Uterus (tissue), 4 donors: ENCODE results near the gene PRIMPOL. TPM values are rescaled to one million over a fixed set of nuclear protein-coding genes. Genes with fewer than 3 reads are reported as not detected.

ENCODE experiments used
- DNase-seq, 2 donors: peaks; one replicate each; pipeline ENCODE4 v3.0.0-alpha.2; 2019 to 2020
- H3K27ac ChIP-seq, 2 donors: fragments of 200-600 bp; sonication (generic); 1 replicate in 1 of 2; 2 replicates in 1 of 2; pipeline ENCODE4 v1.5.1; 2016 to 2018
- H3K27me3 ChIP-seq, 2 donors: fragments of 200-600 bp; sonication (generic); one replicate each; pipeline ENCODE4 v1.5.1; 2018 to 2019; ENCODE audit warnings: control low read depth in 1 of 2
- H3K36me3 ChIP-seq, 2 donors: fragments of 200-600 bp; sonication (generic); one replicate each; pipeline ENCODE4 v1.5.1; 2019; ENCODE audit warnings: control low read depth in 1 of 2
- H3K4me1 ChIP-seq, 2 donors: fragments of 200-600 bp; sonication (generic); one replicate each; pipeline ENCODE4 v1.5.1; 2018 to 2019; ENCODE audit warnings: control low read depth in 1 of 2
- H3K4me3 ChIP-seq, 2 donors: fragments of 200-600 bp; sonication (generic); 1 replicate in 1 of 2; 2 replicates in 1 of 2; pipeline ENCODE4 v1.5.1; 2018 to 2019; ENCODE audit warnings: mild to moderate bottlenecking in 1 of 2
- H3K9me3 ChIP-seq, 2 donors: fragments of 200-600 bp; sonication (generic); one replicate each; pipeline ENCODE4 v1.5.1; 2019; ENCODE audit warnings: control low read depth in 1 of 2
- CTCF ChIP-seq, 4 experiments: fragments of 200-600 bp in 2 of 4; fragments of 450-650 bp in 2 of 4; sonication (generic) in 2 of 4; IDR thresholded peaks; one replicate each; pipeline ENCODE4 v1.5.1; 2016 to 2019; ENCODE audit warnings: antibody characterized with exemption in 4 of 4, mild to moderate bottlenecking in 2 of 4, moderate library complexity in 1 of 4
- POLR2A ChIP-seq, 2 donors: fragments of 450-650 bp; IDR thresholded peaks; one replicate each; pipeline ENCODE4 v1.6.1; 2016; ENCODE audit warnings: antibody characterized with exemption in 2 of 2, mild to moderate bottlenecking in 1 of 2, moderate library complexity in 1 of 2
- intact Hi-C: fragments of 100-400 bp; cut with DNase I; formaldehyde crosslinking; loops from one replicate; pipeline ENCODE4 v1.15.1; 2023; ENCODE audit warnings: low total_unique reads
- total RNA-seq, 4 donors: library from RNA; depleted of rRNA in 3 of 4; stranded (reverse); fragments of >200 nt in 3 of 4; gene quantifications; one replicate each; pipeline versions ENCODE4 v1.1.0 to v1.2.4, GENCODE V29; 2014 to 2023
- donor health status: DM: yes; HTN: yes; CAD: no.

PRIMPOL gene
- total RNA-seq, 4 donors from 2014 or later = 25.1 to 43.5 (median 34.1) TPM

DNA sequence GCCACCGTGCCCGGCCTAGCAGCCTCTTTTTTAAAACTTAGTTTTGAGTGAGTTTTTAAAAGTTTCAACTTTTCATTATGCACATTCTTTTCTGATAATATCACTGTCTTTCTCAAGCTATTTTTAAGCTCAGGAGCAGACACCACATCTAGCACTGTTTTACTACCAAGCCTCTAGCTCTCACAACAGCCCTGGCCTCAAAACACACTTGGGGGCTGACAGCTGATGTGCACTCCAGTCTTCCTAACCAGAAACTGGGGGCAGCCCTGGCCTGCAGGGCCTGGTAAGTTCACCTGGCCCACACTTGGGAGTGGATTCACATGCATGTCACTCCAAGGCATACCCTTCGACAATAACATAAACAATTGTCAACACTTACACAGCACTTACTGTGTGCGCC lies 50.4 kb downstream of the PRIMPOL start:
- intact Hi-C loops = no loop called here
- no peak for DNase-seq
- Histone ChIP-seq H3K36me3 (no peaks in the 10 kb centered on the region), H3K27ac (no peak overlapping the region), H3K4me1 (no peaks in the 10 kb centered on the region), H3K27me3 (no peaks in the 10 kb centered on the region), H3K9me3 (no peaks in the 10 kb centered on the region), H3K4me3 (no peak overlapping the region)
- TF ChIP-seq POLR2A (IDR thresholded peaks at IDR 0.05) (no peak), CTCF (IDR thresholded peaks at IDR 0.05) (no peak)

GRCh38 chr4:184702114-184702513 lies 52.6 kb downstream of the PRIMPOL start:
- Histone ChIP-seq H3K4me1 (no peaks in the 10 kb centered on the region), H3K4me3 (no peak overlapping the region), H3K27me3 (no peaks in the 10 kb centered on the region), H3K9me3 (no peaks in the 10 kb centered on the region), H3K36me3 (no peaks in the 10 kb centered on the region), H3K27ac (no peak overlapping the region)
- intact Hi-C loops = no loop called here
- TF ChIP-seq POLR2A (IDR thresholded peaks at IDR 0.05) (no peak), CTCF (IDR thresholded peaks at IDR 0.05) (no peak)
- DNase-seq = no peak

- DNase-seq = no peak
- no peaks in the 10 kb centered on the region for H3K4me1 ChIP-seq
- H3K9me3 ChIP-seq = no peaks in the 10 kb centered on the region
- H3K27ac ChIP-seq = no peak overlapping the region
- H3K27me3 ChIP-seq = no peaks in the 10 kb centered on the region
- no peak for TF ChIP-seq POLR2A (IDR thresholded peaks at IDR 0.05)
- TF ChIP-seq CTCF (IDR thresholded peaks at IDR 0.05) = no peak
- H3K4me3 ChIP-seq = no peak overlapping the region
- H3K36me3 ChIP-seq = no peaks in the 10 kb centered on the region
- intact Hi-C loops = no loop called here
Measured at GRCh38 chr4:184705692-184706091, 56.2 kb downstream of the PRIMPOL start.

DNA sequence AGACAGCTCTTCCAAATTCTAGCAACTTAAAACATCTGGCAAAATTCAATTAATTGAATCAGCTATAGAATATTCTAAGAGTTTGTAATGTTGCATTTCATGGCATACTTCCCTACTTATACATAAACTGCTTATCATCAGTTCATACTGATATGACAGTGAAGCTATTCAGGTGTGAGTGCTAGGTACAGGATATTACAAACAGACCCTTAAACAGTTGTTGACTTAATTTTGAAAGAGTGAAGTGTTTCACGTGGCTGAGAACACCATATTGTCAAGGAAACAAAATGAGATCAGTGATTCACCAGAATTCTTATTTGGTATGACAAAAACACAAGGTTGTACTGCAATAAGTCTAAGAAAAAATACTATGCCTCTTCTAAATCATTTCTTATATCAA lies 56.9 kb downstream of the PRIMPOL start:
- no peaks in the 10 kb centered on the region for H3K9me3 ChIP-seq
- DNase-seq = no peak
- H3K27me3 ChIP-seq = no peaks in the 10 kb centered on the region
- intact Hi-C loops = no loop called here
- no peak overlapping the region for H3K27ac ChIP-seq
- H3K4me3 ChIP-seq = no peak overlapping the region
- H3K4me1 ChIP-seq = no peaks in the 10 kb centered on the region
- H3K36me3 ChIP-seq = no peaks in the 10 kb centered on the region
- no peak for TF ChIP-seq CTCF (IDR thresholded peaks at IDR 0.05)
- no peak for TF ChIP-seq POLR2A (IDR thresholded peaks at IDR 0.05)

- intact Hi-C loops = no loop called here
- H3K27me3 ChIP-seq = no peaks in the 10 kb centered on the region
- no peak for DNase-seq
- H3K36me3 ChIP-seq = no peaks in the 10 kb centered on the region
- no peaks in the 10 kb centered on the region for H3K9me3 ChIP-seq
- no peak overlapping the region for H3K4me3 ChIP-seq
- H3K4me1 ChIP-seq = no peaks in the 10 kb centered on the region
- H3K27ac ChIP-seq = no peak overlapping the region
- TF ChIP-seq POLR2A (IDR thresholded peaks at IDR 0.05) = no peak
- TF ChIP-seq CTCF (IDR thresholded peaks at IDR 0.05) = no peak
Measured at GRCh38 chr4:184712322-184712721, 62.8 kb downstream of the PRIMPOL start.
